HG02973 (cell line): ENCODE data around the gene CDH26.
A peak's percentile ranks its signal among the peaks of the same experiment; 100 is the strongest.
"Not testable (repeated sequence)": the region's sequence is repeated elsewhere in the genome, so short reads cannot be mapped to it uniquely, and the experiment has no call there.

Experiments
- ATAC-seq: cut with Tn5 transposase; IDR thresholded peaks from one replicate; pipeline ENCODE4 v1.9.1; 2021; ENCODE audit warnings: moderate library complexity; ENCODE audit not compliant: unreplicated experiment

The CDH26 gene

GRCh38 chr20:60040471-60041162 is 82.4 kb downstream of the CDH26 start:
- no peak for ATAC-seq

- ATAC-seq = not testable (repeated sequence)
Measured at GRCh38 chr20:60041436-60042165, 83.4 kb downstream of the CDH26 start.

- ATAC-seq = no peak
Measured at GRCh38 chr20:60043435-60043834, 85.2 kb downstream of the CDH26 start.

- ATAC-seq = no peak
Measured at GRCh38 chr20:60046011-60046413, 87.8 kb downstream of the CDH26 start.

- ATAC-seq = no peak
Measured at GRCh38 chr20:60046436-60046835, 88.2 kb downstream of the CDH26 start.

- ATAC-seq = no peak
Measured at GRCh38 chr20:60046860-60047259, 88.6 kb downstream of the CDH26 start.

GRCh38 chr20:60048634-60049521 is 90.7 kb downstream of the CDH26 start:
- no peak for ATAC-seq

- ATAC-seq = no peak
Measured at GRCh38 chr20:60049601-60050000, 91.4 kb downstream of the CDH26 start.

- no peak for ATAC-seq
Measured at GRCh38 chr20:60050193-60050947, 92.1 kb downstream of the CDH26 start.

- no peak for ATAC-seq
Measured at GRCh38 chr20:60051911-60052310, 93.7 kb downstream of the CDH26 start.

GRCh38 chr20:60052322-60052721 is 94.1 kb downstream of the CDH26 start:
- no peak for ATAC-seq

GRCh38 chr20:60053125-60053817 is 95.0 kb downstream of the CDH26 start:
- ATAC-seq = no peak

- ATAC-seq = no peak
Measured at GRCh38 chr20:60053818-60054190, 95.6 kb downstream of the CDH26 start.

GRCh38 chr20:60054716-60055634 is 96.8 kb downstream of the CDH26 start:
- no peak for ATAC-seq

- ATAC-seq = no peak
Measured at GRCh38 chr20:60055740-60056139, 97.5 kb downstream of the CDH26 start.

- no peak for ATAC-seq
Measured at GRCh38 chr20:60056407-60057122, 98.3 kb downstream of the CDH26 start.

- peak; percentile 46 for ATAC-seq
Measured at GRCh38 chr20:60057123-60057865, 99.1 kb downstream of the CDH26 start.
